HG03520 (cell line): ENCODE measurements around the gene RABL6.

Experiments used
- ATAC-seq: cut with Tn5 transposase; IDR thresholded peaks from one replicate; pipeline ENCODE4 v1.9.1; 2021; ENCODE audit warnings: mild to moderate bottlenecking, moderate library complexity; ENCODE audit not compliant: unreplicated experiment

RABL6 gene

DNA sequence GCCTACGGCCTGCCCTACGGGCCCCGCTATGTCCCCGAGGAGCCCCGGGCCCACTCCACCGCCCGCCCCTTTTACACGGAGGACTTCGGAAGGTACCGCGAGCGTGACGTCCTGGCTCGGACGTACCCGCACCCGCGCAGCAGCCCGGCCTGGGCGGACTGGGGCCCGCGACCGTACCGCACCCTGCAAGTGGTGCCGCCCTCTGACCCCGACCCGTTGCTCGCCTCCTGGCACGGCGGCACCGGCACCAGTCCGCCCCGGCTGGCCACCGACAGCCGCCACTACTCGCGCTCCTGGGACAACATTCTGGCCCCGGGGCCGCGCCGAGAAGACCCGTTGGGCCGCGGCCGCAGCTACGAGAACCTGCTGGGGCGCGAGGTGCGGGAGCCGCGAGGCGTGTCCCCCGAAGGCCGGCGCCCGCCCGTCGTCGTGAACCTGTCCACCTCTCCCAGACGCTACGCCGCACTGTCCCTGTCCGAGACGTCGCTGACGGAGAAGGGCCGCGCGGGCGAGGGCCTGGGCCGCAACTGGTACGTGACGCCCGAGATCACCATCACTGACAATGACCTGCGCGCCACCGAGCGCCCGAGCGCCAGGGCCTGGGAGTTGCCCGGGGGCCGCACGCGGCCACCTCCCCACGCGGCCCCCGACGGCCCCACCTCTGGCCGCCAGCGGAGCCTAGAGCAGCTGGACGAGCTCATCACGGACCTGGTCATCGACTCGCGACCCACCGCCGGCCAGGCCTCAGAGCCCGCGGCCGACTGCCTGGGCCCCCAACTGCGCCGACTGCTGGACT lies 37.9 kb downstream of the RABL6 start:
- ATAC-seq: no peak

DNA sequence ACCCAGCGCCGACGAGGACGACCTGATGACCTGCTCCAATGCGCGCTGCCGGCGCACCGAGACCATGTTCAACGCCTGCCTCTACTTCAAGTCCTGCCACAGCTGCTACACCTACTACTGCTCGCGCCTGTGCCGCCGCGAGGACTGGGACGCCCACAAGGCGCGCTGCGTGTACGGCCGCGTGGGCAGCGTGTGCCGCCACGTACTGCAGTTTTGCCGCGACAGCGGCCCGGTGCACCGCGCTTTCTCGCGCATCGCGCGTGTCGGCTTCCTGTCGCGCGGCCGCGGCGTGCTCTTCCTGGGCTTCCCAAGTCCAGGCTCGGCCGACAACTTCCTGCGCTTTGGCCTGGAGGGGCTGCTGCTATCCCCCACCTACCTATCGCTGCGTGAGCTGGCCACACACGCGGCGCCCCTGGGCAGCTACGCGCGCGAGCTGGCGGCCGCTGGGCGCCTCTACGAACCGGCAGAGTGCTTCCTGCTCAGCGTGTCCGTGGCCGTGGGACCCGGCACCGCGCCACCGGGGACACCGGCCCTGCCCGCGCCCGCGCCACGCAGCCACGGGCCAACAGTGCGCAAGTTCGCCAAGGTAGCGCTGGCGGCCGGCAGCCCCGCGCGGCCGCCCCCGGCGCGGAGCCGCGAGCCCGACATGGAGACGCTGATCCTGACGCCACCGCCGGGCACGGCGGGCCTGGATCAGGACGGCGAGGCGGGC lies 38.8 kb downstream of the RABL6 start:
- ATAC-seq: no peak

DNA sequence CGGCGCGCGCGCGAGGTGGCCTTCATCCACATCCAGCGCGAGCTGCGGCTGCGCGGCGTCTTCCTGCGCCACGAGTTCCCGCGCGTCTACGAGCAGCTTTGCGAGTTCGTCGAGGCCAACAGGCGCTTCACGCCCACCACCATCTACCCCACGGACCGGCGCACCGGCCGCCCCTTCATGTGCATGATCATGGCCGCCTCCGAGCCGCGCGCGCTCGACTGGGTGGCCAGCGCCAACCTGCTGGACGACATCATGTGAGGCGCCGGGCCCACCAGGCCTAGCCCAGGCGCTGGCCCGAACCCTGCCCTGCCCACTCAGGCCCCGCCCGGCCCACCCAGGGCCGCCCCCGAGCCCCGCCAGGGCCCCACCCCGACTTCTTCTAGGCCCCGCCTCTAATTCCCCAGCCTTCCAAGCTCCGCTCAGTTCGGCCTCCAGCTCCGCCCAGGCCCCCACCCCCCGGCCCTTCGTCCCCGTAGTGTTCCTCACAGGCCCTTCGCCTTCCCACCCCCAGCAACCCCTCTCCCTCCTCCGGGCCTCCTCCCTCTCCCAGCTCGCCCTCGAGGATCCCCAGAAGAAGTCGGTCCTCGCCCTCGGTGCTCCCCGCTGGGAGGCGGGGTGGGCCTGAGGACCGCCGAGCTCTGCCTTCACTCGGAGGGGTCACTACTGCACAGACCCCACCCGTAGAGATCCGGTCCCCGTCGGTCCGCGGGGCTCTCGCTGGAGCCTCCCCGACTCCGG lies 39.5 kb downstream of the RABL6 start:
- ATAC-seq: no peak

DNA sequence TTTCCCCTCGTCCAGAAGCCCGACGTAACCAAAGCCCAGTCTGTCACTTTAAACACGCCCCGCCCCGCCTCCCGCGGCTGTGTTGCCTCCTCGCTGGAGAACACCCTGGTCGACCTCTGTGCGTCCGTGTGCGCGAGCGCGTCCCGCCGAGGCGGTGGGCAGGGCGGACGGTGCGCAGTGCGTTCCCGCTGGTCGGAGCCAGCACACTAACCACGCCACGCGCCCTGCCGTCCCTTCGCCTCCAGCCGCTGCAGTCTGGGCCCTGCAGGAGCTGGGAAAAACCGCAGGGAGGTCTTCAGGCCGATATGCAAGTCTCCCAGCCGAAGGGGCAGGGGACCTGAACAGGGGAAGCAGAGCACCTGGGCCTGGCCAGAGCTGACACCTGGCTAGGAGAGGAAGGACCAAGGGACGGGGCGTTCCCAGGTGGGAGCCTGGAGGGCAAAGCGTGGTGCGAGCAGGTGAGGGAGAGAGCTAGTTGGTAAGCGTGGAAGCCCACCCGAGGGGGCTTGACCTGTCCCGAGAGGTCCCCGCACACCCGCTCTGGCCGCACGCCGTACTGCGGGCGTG lies 40.2 kb downstream of the RABL6 start:
- ATAC-seq: no peak

DNA sequence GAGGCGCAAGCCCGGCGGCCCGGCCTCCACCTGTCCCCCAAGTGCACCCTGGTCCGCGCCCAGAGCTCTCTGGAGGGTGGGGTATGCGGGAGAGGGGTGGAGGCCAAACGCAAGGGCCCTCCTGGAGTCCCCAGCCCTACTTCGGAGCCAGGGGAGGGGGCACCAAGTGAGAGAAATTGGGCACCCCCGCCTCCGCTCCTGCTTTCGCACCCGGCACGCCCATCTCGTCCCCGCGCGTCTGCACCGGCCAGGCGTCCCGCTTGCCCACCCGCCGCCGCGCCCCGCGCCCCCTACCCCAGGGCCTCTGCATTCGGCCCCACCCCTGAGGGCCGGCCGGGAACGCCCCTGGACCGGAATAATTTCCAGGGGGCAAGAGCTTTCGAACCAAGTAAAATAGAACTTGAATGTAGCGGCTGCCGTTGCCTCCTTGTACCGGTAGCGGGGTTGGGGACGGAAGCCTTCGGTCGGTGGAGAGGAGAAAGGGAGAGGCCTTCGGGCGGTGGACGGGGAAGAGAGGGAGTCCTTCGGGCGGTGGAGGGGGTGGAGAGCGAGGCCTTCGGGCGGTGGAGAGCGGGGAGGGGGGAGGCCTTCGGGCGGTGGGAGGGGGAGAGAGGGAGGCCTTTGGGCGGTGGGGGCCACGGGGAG lies 40.8 kb downstream of the RABL6 start:
- no peak for ATAC-seq

DNA sequence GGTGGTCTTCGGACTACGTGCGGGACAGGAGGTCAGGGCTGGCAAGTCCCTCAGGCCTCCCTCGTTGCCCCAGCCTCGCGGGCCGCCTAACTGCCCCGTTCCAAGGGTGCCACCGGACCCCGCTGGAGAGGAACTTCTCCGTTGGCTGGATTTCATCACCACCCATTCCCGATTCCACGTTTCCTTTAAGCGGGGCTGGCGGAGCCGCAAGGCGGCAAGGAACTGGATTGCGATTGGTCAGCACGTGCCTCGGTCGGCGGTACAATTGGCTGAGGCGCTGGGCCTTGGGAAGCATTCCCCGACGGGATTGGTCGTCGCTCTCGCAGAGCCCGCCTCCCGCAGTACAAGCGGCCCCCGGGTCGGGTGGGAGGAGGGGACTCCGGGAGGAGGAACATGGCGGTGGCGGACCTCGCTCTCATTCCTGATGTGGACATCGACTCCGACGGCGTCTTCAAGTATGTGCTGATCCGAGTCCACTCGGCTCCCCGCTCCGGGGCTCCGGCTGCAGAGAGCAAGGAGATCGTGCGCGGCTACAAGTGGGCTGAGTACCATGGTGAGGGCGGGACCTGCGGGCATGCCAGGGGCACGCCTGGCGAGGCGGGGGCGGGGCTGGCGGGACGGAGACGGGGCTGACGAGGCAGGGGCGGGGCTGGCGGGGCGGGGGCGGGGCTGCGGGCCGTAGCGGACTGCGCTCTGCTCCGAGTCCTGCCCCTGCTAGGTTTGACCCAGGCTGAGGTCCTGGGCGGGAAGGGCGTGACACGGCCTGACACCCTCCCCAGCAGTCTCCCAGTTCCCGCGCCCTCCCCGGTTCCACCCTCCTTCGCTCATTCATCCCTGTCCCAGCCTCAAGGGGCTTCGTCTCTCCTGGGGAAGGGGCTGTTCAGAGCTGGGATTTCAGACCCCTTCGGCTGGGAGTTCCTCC lies 41.6 kb downstream of the RABL6 start, which contains the start of gene PHPT1:
Gene PHPT1 (plus strand): TSS at position 372 of the 922 bp plus-strand sequence. CDS start 22 bp downstream, at position 394.
- peak; percentile 82 for ATAC-seq

DNA sequence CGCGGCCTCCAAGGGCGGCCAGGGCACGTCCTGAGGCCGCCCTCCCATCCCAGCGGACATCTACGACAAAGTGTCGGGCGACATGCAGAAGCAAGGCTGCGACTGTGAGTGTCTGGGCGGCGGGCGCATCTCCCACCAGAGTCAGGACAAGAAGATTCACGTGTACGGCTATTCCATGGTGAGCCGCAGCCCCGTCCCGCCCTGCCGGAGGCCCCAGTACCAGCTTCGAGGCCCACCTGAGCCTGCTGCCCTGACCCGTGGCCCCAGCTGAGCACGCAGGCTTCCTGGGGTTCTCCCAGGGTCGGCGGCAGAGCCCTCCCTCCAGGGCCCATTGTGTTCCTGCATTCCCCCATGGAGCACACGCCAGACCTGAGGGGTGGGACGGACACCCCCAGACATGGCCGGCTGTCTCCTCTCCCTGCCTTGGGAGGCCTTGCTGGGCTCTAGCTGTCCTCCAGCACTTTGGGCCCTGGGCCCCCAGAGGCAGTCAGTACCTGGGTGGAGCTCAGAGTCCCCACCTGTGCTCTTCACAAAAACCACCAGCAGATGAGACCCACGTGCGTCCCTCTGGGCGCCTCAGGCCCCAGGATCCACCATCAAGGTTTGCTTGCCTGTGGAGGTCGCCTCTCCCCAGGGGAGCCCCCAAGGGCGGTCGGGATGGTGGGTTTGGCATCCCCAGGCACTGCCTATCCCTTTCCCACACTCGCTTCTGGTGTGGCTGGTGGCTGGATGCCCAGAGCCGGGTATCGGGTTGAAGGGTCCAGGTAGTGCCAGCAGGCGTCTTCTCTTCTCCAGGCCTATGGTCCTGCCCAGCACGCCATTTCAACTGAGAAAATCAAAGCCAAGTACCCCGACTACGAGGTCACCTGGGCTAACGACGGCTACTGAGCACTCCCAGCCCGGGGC lies 42.5 kb downstream of the RABL6 start:
- no peak for ATAC-seq

DNA sequence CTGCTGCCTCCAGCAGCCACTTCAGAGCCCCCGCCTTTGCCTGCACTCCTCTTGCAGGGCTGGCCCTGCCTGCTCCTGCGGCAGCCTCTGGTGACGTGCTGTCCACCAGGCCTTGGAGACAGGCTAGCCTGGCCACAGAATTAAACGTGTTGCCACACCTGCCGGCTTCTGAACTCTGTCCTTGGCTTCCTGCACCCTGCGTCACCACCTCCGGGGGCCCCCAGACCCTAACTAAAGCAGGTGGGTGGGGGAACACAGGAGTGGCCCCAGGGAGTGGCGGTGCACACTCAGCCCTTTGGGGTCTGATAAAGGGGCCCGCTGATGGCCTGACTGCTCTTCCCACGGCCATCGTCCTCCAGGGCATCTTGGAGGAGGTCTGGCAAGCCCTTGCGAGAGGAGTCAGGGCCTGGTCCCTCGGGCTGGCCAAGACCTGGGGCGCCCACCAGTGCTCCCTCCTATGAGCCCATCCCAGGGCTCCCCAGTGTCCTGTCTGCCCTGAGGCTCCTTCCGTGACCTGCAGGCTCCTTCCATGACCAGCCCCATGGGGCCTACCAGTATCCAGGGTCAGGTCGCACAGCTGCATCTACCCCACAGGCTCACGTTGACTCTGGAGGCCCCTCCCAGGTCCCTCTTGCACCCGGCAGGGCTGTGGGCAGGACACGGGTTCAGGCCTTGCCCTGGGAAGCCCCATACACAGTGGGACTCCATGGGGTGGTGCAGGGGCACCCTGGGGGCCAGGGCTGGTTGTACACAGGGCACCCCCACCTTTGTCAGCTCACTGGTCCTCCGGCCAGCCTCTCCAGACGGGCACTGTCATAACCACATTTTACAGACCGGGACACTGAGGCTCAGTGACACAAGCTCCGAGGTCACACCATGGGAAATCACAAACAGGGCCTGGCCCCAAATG lies 43.4 kb downstream of the RABL6 start:
- ATAC-seq: no peak

DNA sequence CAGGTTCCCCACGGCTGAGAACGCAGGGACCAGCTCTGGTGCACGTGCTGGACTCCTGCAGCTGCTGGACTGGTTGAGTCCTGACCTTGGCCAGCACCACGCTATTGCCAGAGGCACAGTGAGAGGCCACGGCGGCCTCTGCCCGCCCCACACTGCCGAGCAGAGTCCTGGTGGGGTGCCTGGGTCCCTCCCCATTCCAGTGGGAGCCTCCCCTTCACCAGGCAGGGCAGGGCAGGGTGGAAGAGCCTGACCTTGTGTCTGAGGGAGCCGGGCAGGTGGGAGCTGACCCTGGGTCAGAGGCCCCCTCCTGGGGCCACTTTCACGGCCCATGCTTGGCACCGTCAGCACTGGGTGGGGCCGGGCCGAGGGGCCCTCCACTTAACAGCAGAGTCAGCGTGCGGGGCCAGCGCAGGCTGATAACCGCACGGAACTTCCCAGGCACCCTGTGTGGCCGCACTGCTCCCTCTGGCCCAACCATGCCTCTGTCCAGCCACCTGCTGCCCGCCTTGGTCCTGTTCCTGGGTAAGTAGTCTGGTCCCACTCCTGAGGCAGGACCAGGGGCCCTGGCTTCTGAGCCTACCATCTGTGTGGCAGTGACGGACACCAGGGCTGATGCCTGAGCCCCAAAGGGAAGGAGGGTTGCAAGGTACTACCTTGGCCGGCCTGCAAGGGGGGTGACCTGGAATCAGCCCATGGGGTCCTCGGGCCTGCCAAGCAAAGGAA lies 44.4 kb downstream of the RABL6 start, which contains the start of gene MAMDC4:
Gene MAMDC4 (plus strand): TSS at position 406 of the 723 bp plus-strand sequence. CDS start 71 bp downstream, at position 477.
- no peak for ATAC-seq

DNA sequence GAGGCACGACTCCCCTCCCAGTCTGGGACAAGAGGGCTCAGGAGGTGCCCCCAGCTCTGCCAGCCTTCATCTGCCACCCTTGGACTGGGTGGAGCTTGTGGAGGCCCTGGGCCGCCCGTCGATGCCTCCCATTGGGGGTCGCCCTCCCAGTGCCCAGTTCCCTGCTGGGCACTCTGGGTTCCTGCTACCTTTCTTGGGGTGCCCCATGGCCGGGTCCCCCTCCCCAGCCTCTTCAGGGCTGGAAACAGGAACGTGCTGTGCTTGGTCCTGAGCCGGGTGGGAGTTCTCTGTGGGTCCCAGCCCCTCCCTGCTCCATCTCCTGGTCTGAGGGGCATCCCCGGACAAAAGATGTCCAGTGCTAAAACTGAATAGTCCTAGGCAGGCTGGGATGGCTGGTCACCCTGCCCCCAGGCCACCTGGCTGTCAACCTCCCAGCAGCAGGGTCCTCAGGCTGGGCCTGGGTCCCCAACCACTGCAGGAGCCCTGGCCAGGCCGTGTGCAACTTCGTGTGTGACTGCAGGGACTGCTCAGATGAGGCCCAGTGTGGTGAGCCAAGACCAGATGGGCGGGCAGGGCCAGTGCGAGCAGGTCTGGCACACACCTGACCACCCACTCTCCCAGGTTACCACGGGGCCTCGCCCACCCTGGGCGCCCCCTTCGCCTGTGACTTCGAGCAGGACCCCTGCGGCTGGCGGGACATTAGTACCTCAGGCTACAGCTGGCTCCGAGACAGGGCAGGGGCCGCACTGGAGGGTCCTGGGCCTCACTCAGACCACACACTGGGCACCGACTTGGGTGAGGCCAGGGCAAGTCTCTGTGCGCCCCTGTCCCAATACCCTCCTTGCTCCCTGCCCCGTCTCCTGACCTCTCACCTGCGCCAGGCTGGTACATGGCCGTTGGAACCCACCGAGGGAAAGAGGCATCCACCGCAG lies 45.2 kb downstream of the RABL6 start:
- ATAC-seq: no peak

DNA sequence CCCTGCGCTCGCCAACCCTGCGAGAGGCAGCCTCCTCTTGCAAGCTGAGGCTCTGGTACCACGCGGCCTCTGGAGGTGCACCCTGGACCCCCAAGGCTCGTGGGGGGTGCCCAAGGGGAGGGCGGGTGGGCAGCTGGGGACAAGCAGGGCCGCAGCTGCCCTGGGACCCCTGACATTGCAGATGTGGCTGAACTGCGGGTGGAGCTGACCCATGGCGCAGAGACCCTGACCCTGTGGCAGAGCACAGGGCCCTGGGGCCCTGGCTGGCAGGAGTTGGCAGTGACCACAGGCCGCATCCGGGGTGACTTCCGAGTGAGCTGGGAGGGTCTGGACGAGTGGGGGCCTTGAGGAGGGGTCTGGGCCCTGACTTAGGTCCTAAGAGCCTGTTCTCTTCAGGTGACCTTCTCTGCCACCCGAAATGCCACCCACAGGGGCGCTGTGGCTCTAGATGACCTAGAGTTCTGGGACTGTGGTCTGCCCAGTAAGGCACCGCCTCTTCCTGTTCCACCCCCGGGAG lies 45.9 kb downstream of the RABL6 start:
- ATAC-seq: no peak

DNA sequence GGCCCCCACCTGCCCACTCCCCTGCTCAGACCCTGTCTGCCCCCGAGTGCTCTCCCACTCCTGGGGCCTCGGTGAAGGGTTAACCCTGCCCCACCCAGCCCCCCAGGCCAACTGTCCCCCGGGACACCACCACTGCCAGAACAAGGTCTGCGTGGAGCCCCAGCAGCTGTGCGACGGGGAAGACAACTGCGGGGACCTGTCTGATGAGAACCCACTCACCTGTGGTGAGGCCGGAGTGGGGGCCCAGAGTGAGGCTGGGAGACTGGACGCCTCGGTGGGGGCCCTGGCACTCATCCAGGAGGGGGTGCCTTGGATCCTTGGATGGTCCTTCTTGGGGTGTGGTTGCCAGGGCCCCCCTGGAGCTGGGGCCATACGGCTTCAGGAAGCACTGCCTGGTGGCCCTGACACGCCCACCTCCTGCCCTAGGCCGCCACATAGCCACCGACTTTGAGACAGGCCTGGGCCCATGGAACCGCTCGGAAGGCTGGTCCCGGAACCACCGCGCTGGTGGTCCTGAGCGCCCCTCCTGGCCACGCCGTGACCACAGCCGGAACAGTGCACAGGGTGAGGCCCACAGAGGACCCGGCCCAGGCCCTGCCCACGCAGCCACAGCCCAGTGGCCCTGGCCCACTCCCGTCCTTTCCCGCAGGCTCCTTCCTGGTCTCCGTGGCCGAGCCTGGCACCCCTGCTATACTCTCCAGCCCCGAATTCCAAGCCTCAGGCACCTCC lies 46.5 kb downstream of the RABL6 start:
- no peak for ATAC-seq

DNA sequence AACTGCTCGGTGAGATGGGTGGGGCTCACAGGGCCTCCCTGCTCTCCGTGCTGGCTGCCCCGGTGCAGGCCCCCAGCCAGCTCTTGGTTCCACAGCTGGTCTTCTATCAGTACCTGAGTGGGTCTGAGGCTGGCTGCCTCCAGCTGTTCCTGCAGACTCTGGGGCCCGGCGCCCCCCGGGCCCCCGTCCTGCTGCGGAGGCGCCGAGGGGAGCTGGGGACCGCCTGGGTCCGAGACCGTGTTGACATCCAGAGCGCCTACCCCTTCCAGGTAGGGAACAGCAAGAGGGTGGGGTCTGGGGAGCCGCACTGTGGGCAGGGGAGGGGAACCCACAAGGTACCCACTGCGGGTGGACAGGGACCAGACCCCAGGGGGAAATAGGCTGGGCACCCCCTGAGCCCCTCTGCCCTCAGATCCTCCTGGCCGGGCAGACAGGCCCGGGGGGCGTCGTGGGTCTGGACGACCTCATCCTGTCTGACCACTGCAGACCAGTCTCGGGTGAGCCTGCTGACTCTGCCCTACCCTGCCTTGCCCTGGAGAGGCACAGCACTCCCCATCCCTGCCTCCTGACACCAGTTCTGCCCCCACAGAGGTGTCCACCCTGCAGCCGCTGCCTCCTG lies 47.2 kb downstream of the RABL6 start:
- no peak for ATAC-seq

DNA sequence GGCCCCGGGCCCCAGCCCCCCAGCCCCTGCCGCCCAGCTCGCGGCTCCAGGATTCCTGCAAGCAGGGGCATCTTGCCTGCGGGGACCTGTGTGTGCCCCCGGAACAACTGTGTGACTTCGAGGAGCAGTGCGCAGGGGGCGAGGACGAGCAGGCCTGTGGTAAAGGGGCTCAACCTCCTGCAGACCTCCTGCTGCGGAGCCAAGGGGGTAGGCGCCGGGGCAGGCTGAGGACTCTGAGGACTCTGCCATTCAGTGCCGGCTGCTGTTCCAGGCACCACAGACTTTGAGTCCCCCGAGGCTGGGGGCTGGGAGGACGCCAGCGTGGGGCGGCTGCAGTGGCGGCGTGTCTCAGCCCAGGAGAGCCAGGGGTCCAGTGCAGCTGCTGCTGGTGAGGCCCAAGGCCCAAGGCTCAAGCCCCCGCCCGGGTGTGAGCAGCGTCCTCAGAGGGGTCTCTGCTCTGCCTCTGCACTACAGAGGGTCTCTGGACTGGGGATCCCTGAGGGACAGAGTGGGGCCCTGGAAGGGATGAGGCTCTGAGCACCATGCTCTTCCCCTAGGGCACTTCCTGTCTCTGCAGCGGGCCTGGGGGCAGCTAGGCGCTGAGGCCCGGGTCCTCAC lies 47.8 kb downstream of the RABL6 start:
- no peak for ATAC-seq
